Mononuclear cell (primary cell): ENCODE measurements around the gene SKAP2. TPM values are rescaled to one million over a fixed set of nuclear protein-coding genes. Genes with fewer than 3 reads are reported as not detected.
"Not testable (repeated sequence)": the region's sequence is repeated elsewhere in the genome, so short reads cannot be mapped to it uniquely, and the experiment has no call there.

Experiments used
- H3K27me3 ChIP-seq: 2 replicates; pipeline ENCODE4 v1.6.0; 2011; ENCODE audit warnings: low read length, control low read depth; ENCODE audit not compliant: insufficient read depth
- H3K4me1 ChIP-seq: 2 replicates; pipeline ENCODE4 v1.5.1; 2011; ENCODE audit warnings: mild to moderate bottlenecking, low read length, control low read depth; ENCODE audit not compliant: insufficient read depth
- H3K4me3 ChIP-seq: 2 replicates; pipeline ENCODE4 v1.5.1; 2011; ENCODE audit warnings: mild to moderate bottlenecking, low read length, moderate library complexity
- H3K9me3 ChIP-seq: 2 replicates; pipeline ENCODE4 v1.5.1; 2011; ENCODE audit warnings: low read depth, mild to moderate bottlenecking, control low read depth, low read length
- total RNA-seq: library from RNA; depleted of rRNA; stranded (reverse); fragments of >200 nt; gene quantifications from one replicate; pipeline ENCODE4 v1.2.3, GENCODE V29; 2012

SKAP2 gene
- total RNA-seq, 1 donor, result 14.3 TPM

- H3K9me3 ChIP-seq, result no peaks in the 10 kb centered on the region
- H3K4me1 ChIP-seq, result no peaks in the 10 kb centered on the region
- H3K4me3 ChIP-seq, result no peak overlapping the region
- no peaks in the 10 kb centered on the region for H3K27me3 ChIP-seq
Measured at GRCh38 chr7:26842897-26843296, 21.5 kb downstream of the SKAP2 start.

GRCh38 chr7:26841003-26841739 lies 23.2 kb downstream of the SKAP2 start:
- Histone ChIP-seq H3K9me3 (no peaks in the 10 kb centered on the region), H3K27me3 (no peaks in the 10 kb centered on the region)

GRCh38 chr7:26836793-26837192 lies 27.6 kb downstream of the SKAP2 start:
- not testable (repeated sequence) for H3K4me3 ChIP-seq, H3K4me1 ChIP-seq, H3K27me3 ChIP-seq, H3K9me3 ChIP-seq

More at GRCh38 chr7:26841003-26841739, 23.2 kb downstream of the SKAP2 start:
- Histone ChIP-seq H3K4me3 (no peak overlapping the region), H3K4me1 (no peaks in the 10 kb centered on the region)

GRCh38 chr7:26815426-26815825 lies 49.0 kb downstream of the SKAP2 start:
- H3K4me1 ChIP-seq, result no peaks in the 10 kb centered on the region
- H3K27me3 ChIP-seq, result no peaks in the 10 kb centered on the region
- no peak overlapping the region for H3K4me3 ChIP-seq
- no peaks in the 10 kb centered on the region for H3K9me3 ChIP-seq

- H3K4me3 ChIP-seq, result no peak overlapping the region
- H3K4me1 ChIP-seq, result no peaks in the 10 kb centered on the region
- no peaks in the 10 kb centered on the region for H3K27me3 ChIP-seq
- no peaks in the 10 kb centered on the region for H3K9me3 ChIP-seq
Measured at GRCh38 chr7:26813432-26813831, 51.0 kb downstream of the SKAP2 start.

- Histone ChIP-seq H3K4me3 (no peak overlapping the region), H3K27me3 (no peaks in the 10 kb centered on the region), H3K9me3 (no peaks in the 10 kb centered on the region), H3K4me1 (no peaks in the 10 kb centered on the region)
Measured at GRCh38 chr7:26794541-26794940, 69.8 kb downstream of the SKAP2 start.

GRCh38 chr7:26792576-26792975 lies 71.8 kb downstream of the SKAP2 start:
- Histone ChIP-seq H3K9me3 (no peaks in the 10 kb centered on the region), H3K27me3 (no peaks in the 10 kb centered on the region), H3K4me1 (no peaks in the 10 kb centered on the region), H3K4me3 (no peak overlapping the region)

GRCh38 chr7:26792006-26792405 lies 72.4 kb downstream of the SKAP2 start:
- Histone ChIP-seq H3K4me3 (no peak overlapping the region), H3K27me3 (no peaks in the 10 kb centered on the region), H3K9me3 (no peaks in the 10 kb centered on the region), H3K4me1 (no peaks in the 10 kb centered on the region)

- no peaks in the 10 kb centered on the region for H3K4me1 ChIP-seq
- no peak overlapping the region for H3K4me3 ChIP-seq
- no peaks in the 10 kb centered on the region for H3K27me3 ChIP-seq
- H3K9me3 ChIP-seq, result no peaks in the 10 kb centered on the region
Measured at GRCh38 chr7:26789481-26790184, 74.8 kb downstream of the SKAP2 start.

GRCh38 chr7:26787701-26788100 lies 76.7 kb downstream of the SKAP2 start:
- H3K27me3 ChIP-seq, result no peaks in the 10 kb centered on the region
- H3K4me1 ChIP-seq, result no peaks in the 10 kb centered on the region
- no peak overlapping the region for H3K4me3 ChIP-seq
- H3K9me3 ChIP-seq, result no peaks in the 10 kb centered on the region

- Histone ChIP-seq H3K4me3 (no peak overlapping the region), H3K27me3 (no peaks in the 10 kb centered on the region), H3K4me1 (no peaks in the 10 kb centered on the region), H3K9me3 (no peaks in the 10 kb centered on the region)
Measured at GRCh38 chr7:26784118-26784517, 80.3 kb downstream of the SKAP2 start.

- no peaks in the 10 kb centered on the region for H3K9me3 ChIP-seq
- H3K4me1 ChIP-seq, result no peaks in the 10 kb centered on the region
- H3K27me3 ChIP-seq, result no peaks in the 10 kb centered on the region
- no peak overlapping the region for H3K4me3 ChIP-seq
Measured at GRCh38 chr7:26782501-26782900, 81.9 kb downstream of the SKAP2 start.

GRCh38 chr7:26779978-26780595 lies 84.3 kb downstream of the SKAP2 start:
- H3K27me3 ChIP-seq, result no peaks in the 10 kb centered on the region
- no peaks in the 10 kb centered on the region for H3K4me1 ChIP-seq
- H3K4me3 ChIP-seq, result no peak overlapping the region
- H3K9me3 ChIP-seq, result no peaks in the 10 kb centered on the region

- Histone ChIP-seq H3K9me3 (no peaks in the 10 kb centered on the region), H3K27me3 (no peaks in the 10 kb centered on the region), H3K4me3 (no peak overlapping the region), H3K4me1 (no peaks in the 10 kb centered on the region)
Measured at GRCh38 chr7:26777385-26777784, 87.0 kb downstream of the SKAP2 start.

- H3K4me3 ChIP-seq, result no peak overlapping the region
Measured at GRCh38 chr7:26760501-26760900, 103.9 kb downstream of the SKAP2 start.

More at GRCh38 chr7:26760501-26760900, 103.9 kb downstream of the SKAP2 start:
- H3K4me1 ChIP-seq, result no peaks in the 10 kb centered on the region
- no peaks in the 10 kb centered on the region for H3K27me3 ChIP-seq
- H3K9me3 ChIP-seq, result no peaks in the 10 kb centered on the region
